ENCODE data around the gene PWP2.
"Not testable (repeated sequence)": the region's sequence is repeated elsewhere in the genome, so short reads cannot be mapped to it uniquely, and the experiment has no call there.

The PWP2 gene

GRCh38 chr21:44134732-44135131 is 27.5 kb downstream of the PWP2 start:
- H3K36me3 Mint-ChIP-seq; ATAC-seq (replicated peaks); H3K27ac Mint-ChIP-seq; H3K4me3 Mint-ChIP-seq; DNase-seq; H3K9me3 Mint-ChIP-seq; H3K4me1 Mint-ChIP-seq; H3K27me3 Mint-ChIP-seq: not testable (repeated sequence)

GRCh38 chr21:44138039-44138438 is 30.8 kb downstream of the PWP2 start:
- H3K27ac Mint-ChIP-seq, H3K4me1 Mint-ChIP-seq, DNase-seq, H3K36me3 Mint-ChIP-seq, H3K27me3 Mint-ChIP-seq, H3K4me3 Mint-ChIP-seq, H3K9me3 Mint-ChIP-seq: not testable (repeated sequence)
- peak; percentile 69 for ATAC-seq (replicated peaks)

GRCh38 chr21:44139787-44140551 is 32.8 kb downstream of the PWP2 start:
- H3K27ac Mint-ChIP-seq; DNase-seq; H3K36me3 Mint-ChIP-seq; H3K9me3 Mint-ChIP-seq; H3K4me1 Mint-ChIP-seq; H3K27me3 Mint-ChIP-seq; ATAC-seq (replicated peaks): not testable (repeated sequence)
- H3K4me3 Mint-ChIP-seq = peak overlapping the region in 1 of 2 donors; percentile 32

DNA sequence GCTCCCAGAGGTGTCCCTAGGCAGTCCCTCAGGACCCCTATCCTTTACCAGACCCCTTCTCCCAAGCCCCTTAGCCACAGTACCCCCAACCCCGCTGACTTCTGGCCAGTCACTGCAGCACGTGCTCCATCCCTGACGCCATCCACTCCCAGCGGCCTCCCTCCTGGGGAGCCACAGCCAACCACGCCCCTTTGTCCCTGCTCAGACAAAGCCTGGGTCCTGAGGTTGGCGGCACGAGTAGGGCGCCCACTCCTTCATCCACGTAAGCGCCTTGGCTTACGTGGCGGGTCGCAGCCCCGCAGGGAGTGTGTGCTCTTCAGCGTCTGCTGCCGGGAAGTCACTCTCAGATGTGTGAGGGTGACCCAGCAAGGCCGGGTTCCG is 33.3 kb downstream of the PWP2 start:
- not testable (repeated sequence) for DNase-seq; H3K4me1 Mint-ChIP-seq; H3K4me3 Mint-ChIP-seq; H3K27me3 Mint-ChIP-seq; H3K36me3 Mint-ChIP-seq; H3K27ac Mint-ChIP-seq; H3K9me3 Mint-ChIP-seq; ATAC-seq (replicated peaks)

GRCh38 chr21:44142470-44142869 is 35.3 kb downstream of the PWP2 start:
- ATAC-seq (replicated peaks); H3K4me3 Mint-ChIP-seq; H3K4me1 Mint-ChIP-seq; H3K27ac Mint-ChIP-seq; H3K9me3 Mint-ChIP-seq; H3K27me3 Mint-ChIP-seq; H3K36me3 Mint-ChIP-seq; DNase-seq: not testable (repeated sequence)

GRCh38 chr21:44143380-44143779 is 36.2 kb downstream of the PWP2 start:
- peak; percentile 67 to 73 for ATAC-seq (replicated peaks)
- H3K36me3 Mint-ChIP-seq = not testable (repeated sequence)

DNA sequence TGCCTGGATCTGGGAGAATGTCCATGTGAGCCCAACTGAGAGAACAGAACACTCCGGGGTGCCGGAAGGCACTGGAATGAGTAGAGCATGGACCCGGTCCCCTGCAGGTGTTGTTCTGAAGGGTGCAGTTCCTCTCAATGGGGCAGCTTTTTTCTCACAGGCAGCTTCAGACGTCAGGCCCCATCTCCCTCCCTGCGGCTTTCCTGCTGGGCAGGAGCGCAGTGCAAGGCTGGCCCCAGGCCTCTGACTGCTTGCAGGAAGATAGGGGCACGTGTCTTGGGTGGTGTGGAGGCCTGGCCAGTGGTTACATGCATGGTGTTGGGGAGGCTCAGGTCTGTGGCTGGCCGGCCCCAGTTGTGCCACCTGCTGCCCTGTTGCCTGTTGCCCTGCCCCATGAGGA is 36.8 kb downstream of the PWP2 start:
- H3K4me3 Mint-ChIP-seq, H3K4me1 Mint-ChIP-seq, H3K36me3 Mint-ChIP-seq, H3K9me3 Mint-ChIP-seq, H3K27me3 Mint-ChIP-seq, H3K27ac Mint-ChIP-seq, DNase-seq: not testable (repeated sequence)
- peak in 1 of 2 donors; percentile 22 for ATAC-seq (replicated peaks)

More at GRCh38 chr21:44143380-44143779, 36.2 kb downstream of the PWP2 start:
- DNase-seq, H3K4me3 Mint-ChIP-seq, H3K27ac Mint-ChIP-seq, H3K27me3 Mint-ChIP-seq, H3K4me1 Mint-ChIP-seq, H3K9me3 Mint-ChIP-seq: not testable (repeated sequence)

- DNase-seq, H3K36me3 Mint-ChIP-seq, H3K4me3 Mint-ChIP-seq, H3K27me3 Mint-ChIP-seq, H3K4me1 Mint-ChIP-seq, H3K9me3 Mint-ChIP-seq, H3K27ac Mint-ChIP-seq: not testable (repeated sequence)
- peak; percentile 48 to 61 for ATAC-seq (replicated peaks)
These were observed 37.8 kb downstream of the PWP2 start for GRCh38 chr21:44144784-44145602.

DNA sequence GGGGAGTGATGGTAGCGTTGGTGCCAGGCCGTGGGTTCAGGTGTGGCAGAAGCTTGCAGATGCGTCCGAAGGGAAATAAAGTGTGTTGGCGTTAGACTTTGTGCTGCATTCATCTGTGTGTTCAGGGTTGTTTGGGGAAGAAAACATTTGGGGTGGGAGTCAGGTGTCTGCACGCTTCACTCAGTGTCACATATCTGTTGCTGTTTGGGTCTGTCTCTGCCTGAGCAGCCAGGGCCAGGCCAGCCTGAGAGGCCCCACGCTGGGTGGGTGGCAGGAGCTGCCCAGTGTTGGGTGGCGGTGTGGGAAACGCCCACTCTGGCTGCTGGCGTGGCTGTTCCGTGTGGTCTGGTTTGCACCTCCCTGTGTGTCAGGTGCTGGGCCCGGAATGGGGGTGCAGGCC is 38.4 kb downstream of the PWP2 start:
- not testable (repeated sequence) for H3K27me3 Mint-ChIP-seq, H3K36me3 Mint-ChIP-seq, DNase-seq, H3K27ac Mint-ChIP-seq, H3K4me1 Mint-ChIP-seq, H3K9me3 Mint-ChIP-seq, H3K4me3 Mint-ChIP-seq
- peak; percentile 53 to 64 for ATAC-seq (replicated peaks)

GRCh38 chr21:44147108-44147507 is 39.9 kb downstream of the PWP2 start:
- H3K9me3 Mint-ChIP-seq; H3K27ac Mint-ChIP-seq; H3K4me3 Mint-ChIP-seq; DNase-seq; ATAC-seq (replicated peaks); H3K36me3 Mint-ChIP-seq; H3K27me3 Mint-ChIP-seq; H3K4me1 Mint-ChIP-seq: not testable (repeated sequence)

DNA sequence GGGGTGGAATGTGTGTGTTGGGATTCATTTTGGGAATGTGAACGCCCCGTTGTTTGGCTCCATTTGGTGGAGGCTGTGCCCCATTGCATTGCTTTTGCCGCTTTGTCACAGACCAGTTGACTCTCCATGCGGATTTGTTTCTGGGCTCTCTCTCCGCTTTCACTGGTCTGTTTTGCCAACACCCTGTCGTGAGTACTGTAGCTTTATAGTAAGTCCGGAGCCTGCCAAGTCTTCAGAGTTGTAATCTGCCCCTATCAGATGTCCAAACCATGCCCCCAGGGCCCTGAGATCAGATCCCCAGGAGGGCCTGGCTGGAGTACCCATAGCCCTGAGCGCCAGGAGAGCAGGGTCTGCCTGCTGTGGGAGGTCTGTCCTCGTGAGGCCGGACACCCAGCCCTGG is 43.1 kb downstream of the PWP2 start:
- not testable (repeated sequence) for ATAC-seq (replicated peaks); H3K4me3 Mint-ChIP-seq; H3K9me3 Mint-ChIP-seq; DNase-seq; H3K27ac Mint-ChIP-seq; H3K4me1 Mint-ChIP-seq; H3K36me3 Mint-ChIP-seq; H3K27me3 Mint-ChIP-seq

DNA sequence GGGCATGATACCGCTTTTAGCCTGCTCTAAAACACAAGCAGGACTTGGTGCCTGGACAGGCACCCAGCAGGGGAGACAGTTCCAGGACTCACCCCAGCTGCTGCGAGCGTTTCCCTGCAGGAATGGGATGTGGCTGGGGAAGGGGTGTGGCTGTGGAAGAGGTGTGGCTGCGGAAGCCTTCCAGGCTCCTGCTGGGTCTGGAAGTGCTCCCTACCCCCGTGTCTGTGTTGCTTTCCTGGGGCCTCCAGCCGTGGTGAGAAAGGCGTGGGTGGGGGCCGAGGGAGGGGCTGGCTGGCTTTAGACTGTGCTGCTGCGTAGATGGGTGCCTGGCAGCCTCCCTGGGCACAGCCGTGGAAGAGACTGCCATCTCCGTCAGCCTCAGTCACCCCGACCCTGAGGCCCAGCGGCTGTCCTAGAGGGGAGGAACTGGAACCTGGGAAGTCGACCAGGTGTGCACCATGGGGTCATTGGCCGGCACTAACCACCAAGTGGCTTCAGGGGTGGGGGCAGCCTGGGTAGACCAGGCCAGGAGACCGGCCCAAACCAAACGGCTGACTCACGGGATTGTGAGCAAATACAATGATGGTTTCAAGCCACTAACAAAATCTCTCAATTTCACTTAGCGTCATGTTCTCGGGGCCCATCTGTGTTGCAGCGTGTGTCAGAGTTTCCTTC is 46.2 kb downstream of the PWP2 start:
- not testable (repeated sequence) for ATAC-seq (replicated peaks); H3K4me1 Mint-ChIP-seq; H3K27ac Mint-ChIP-seq; H3K36me3 Mint-ChIP-seq; DNase-seq; H3K9me3 Mint-ChIP-seq; H3K4me3 Mint-ChIP-seq; H3K27me3 Mint-ChIP-seq

DNA sequence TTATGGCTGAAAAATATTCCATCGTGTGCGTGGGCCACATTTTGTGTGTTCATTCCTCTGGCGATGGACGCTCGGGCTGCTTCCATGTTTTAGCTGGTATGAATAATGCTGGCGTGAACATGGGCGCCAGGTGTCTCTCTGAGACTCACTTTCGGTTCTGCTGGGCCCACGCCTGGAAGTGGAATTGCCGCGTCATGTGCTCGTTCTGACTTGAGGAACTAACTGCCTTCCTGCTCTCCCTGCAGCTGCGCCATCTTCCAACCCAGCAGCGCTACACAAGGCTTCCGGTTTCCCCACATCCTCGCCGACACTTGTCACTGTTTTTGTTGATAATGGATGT is 46.7 kb downstream of the PWP2 start:
- H3K36me3 Mint-ChIP-seq, H3K27me3 Mint-ChIP-seq, H3K4me3 Mint-ChIP-seq, H3K4me1 Mint-ChIP-seq, H3K27ac Mint-ChIP-seq, H3K9me3 Mint-ChIP-seq: not testable (repeated sequence)
- peak; percentile 47 to 49 for ATAC-seq (replicated peaks)
- peak; percentile 36 for DNase-seq

- not testable (repeated sequence) for H3K27me3 Mint-ChIP-seq, H3K4me1 Mint-ChIP-seq, DNase-seq, H3K4me3 Mint-ChIP-seq, H3K36me3 Mint-ChIP-seq, H3K27ac Mint-ChIP-seq, H3K9me3 Mint-ChIP-seq
- peak; percentile 19 to 33 for ATAC-seq (replicated peaks)
These were observed 47.6 kb downstream of the PWP2 start for GRCh38 chr21:44154816-44155230.

Measured in stimulated activated naive B cell treated with anti-CD40 and anti-IgM and Interleukin-4, amounts not matched to agents 10 μg/mL and 1 μg/mL and 100 μg/mL, for 72 hours (primary cell).